GM18517 (cell line): ENCODE data around the gene VAV1.

Source experiments
- ATAC-seq: cut with Tn5 transposase; IDR thresholded peaks from one replicate; pipeline ENCODE4 v1.9.1; 2021; ENCODE audit warnings: mild to moderate bottlenecking, moderate library complexity; ENCODE audit not compliant: unreplicated experiment

VAV1 gene

DNA sequence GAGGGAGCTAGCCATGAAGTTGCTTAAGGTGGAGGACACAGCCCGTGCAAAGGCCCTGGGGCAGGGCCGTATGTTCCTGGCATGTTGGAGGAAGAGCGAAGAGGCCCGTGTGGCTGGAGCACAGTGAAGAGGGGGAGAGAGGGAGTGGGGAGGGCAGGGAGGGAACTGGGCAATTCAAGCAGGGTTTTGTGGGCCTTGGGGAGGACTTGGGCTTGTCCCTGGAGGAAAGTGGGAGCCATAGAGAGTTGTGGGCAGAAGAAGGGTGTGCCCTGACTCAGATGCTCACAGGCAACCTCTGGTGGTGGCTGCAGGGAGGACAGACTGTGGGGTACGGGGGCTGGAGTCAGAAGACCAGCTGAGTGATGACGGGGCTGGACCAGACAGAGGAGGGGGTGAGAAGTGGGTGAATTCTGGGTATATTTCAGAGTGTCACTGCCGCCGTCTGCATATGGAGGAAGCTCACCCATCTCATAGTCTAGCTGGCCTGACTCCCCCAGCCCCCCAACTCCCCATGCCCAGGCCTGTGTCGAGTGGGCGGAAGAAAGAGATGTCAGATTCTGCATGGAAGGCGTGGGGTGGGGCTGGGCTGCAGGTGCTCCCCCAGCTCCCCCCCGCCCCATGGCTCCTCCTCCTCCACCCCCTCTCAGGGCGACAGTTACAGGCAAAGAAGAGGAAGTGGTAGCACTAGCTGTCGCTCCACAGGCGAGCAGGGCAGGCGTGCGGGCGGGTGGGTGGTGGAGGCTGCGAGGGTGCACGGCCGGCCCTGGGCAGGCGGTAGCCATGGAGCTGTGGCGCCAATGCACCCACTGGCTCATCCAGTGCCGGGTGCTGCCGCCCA, at the start of gene VAV1:
Gene VAV1 (plus strand): TSS at position 681 of the 838 bp plus-strand sequence. CDS start 100 bp downstream, at position 781.
- ATAC-seq: no peak

- ATAC-seq: no peak
These were observed 49.3 kb upstream of the VAV1 start for GRCh38 chr19:6723108-6723618.

DNA sequence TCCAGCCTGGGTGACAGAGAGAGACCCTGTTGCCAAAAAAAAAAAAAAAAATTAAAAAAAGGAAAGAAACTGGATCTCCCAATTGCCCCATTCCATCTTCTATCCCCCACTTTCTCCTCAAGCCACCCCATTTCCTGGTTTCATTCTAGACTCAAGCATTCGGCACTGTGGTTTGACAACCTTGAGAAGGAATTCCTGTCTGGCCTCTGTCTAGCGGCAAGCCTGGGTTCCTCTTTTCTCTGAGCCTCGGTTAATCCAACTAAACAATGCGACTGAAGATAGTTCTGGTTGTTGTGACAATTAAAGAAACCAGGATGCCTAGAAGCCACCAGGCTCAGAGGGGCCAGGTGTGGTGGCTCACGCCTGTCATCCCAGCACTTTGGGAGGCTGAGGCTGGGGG, 48.8 kb upstream of the VAV1 start:
- ATAC-seq: no peak

DNA sequence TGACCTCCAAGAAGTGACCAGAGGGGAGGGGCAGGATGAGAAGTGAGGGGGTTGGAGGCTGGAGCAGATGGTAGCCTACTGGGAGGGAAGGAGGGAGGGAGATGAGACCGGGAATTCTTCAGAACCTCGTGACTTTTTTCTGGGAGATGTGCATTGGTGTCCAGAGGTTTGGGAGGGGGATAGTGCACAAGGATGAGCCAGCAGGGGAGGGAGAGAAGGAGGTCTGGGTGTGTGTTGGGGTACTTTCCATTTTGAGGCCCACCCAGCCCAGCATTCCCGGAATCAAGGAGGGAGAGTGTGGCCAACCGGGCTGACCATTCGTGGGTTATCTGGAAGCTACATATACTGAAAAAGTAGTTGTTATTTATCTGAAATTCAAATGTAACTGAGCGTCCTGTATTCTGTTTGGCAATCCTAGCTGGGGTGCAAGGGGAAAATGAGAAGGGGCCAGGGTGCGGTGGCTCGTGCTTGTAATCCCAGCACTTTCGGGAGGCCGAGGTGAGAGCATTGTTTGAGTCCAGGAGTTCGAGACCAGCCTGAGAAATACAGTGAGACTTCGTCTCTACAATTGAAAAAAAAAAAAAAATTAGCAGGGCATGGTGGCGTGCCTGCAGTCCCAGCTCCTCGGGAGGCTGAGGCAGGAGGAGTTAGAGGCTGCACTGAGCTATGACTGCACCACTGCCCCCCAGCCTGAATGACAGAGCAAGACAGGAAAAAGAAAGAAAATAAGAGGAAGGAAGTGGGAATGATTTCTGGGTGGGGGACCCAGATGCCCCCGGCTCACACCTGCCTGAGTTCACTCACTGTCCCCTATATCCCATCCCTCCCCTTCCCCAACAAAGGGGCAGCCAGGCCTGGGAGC, 47.6 kb upstream of the VAV1 start:
- no peak for ATAC-seq

- ATAC-seq: no peak
These were observed 46.8 kb upstream of the VAV1 start for GRCh38 chr19:6725513-6726231.

DNA sequence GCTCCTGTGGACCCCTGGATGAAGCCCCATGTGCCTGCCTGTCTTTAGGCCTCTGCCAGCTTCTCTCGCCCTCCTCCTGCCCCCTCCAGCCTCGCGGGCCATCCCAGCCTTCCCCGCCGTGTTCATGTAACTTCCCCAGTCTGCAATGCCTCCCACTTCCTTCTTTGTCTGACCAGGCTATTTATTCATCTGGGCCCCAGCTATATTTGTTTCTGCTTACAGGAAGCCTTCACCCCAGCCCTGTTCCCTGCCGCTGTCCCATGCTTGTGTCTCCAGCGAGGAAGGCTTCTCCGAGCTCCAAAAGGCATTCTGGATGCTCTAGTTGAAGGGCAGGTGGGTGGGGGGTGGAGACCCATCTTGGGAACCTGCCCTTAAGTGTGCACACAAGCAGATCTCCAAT, 44.2 kb upstream of the VAV1 start:
- ATAC-seq: no peak

GRCh38 chr19:6729573-6730152, 42.8 kb upstream of the VAV1 start:
- ATAC-seq: no peak

- no peak for ATAC-seq
These were observed 42.2 kb upstream of the VAV1 start for GRCh38 chr19:6730153-6730804.

DNA sequence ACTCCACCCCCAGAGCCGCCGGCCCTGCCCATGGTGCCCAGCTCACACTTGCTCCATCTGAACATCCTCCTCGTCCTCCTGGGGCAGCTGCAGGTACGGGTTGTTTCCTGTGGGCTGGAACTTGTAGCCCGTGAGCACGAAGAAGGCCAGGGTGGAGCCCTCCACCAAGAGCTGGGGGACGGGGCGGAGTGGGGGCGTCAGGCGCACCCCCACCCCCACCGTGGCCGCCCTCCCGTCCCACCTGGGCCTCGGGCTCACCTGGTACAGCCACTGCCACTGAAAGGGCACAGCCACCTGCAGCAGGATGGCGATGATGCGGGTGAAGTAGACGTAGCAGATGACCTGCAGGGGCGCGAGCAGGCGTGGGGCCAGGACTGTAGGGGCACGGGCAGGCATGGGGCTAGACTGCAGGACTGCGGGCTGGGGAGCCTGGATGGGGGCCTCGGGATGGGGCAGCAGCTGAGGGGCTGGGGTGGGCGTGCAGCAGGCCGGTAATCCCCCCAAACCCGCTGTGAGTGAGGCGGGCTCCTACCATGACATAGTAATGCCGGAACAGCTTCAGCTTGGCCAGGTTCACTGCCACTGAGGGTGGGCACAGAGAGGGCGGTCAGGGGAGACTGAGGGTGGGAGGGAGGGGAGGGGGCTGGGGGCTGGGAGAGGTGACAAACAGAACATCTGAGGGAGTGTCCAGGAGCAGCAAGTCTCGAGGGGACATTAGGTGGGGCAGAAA, 41.4 kb upstream of the VAV1 start:
- ATAC-seq: no peak

DNA sequence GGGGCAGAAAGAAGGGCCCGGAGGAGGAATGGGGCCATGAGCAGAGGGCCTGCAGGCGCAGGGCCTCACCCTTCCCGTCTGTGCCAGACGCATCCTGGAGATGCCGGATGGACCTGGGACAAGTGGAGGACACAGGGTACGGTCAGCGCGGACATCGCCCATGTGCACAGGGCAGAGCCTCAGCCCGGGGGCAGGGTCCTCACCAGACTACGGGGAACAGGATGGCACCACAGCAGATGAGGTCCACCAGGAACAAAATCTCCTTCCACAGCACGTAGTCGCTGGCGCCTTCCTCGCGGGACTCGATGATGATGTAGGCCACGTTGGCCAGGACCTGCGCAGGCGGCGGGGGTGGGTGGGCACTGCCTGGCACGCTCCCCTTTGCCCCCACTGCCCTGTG, 40.7 kb upstream of the VAV1 start:
- ATAC-seq: no peak

DNA sequence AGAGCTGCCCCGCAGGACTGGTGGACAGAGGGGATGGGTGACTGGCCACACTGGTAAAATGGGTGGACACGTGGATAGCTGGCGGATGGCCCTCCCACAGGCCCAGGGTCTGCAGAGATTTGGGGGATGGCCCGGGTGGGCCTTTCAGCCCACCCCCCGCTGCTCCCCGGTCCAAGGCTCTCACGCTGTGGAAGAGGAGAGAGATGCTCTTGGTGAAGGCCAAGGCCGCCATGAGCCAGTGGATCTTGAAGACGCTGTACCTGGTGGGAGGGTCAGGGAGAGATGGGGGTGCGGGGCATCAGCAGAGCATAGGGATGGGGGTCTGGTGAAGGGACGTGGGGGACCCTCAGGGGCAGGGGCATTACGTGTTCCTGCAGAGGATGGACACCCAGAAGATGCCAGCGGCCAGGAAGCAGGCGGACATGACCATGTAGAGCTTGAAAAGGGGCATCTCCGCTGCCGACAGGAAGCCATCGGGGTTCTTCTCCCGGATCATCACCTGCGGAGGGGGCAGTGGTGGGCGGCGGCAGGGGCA, 39.6 kb upstream of the VAV1 start:
- no peak for ATAC-seq

DNA sequence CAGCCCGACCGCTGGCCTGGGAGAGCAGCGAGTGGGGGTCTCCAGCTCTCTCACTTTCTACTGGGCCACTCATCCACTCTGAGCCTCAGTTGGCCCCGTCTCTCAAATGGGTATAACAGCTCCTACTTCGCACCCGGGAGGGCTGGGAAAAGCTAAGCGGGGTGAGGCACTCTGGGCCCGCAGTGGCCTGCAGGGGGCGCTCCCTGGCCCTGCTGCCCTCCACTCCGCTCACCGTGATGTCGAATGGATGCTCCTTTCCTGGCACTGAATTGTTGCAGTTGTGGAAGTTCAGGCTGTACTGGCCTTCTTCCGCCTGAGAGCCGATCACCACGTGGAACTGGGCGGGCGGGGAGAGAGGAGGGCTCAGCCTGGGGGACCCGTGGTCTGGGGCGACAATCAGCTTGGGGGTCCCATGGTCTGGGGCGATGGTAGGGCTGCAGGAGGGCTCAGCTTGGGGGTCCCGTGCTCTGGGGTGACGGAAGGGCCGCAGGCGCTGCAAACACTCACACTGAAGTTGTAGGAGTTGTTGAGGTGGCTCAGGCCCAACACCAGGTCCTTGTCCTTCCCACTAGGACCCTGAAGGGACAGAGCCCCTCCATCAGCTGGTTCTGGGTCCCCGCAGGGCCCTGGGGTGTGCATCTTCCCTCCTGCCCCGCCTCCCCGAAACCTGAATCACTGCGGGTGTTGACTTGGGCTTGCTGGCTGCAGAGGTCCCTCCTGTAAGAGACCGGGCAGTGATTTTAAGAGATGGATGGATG, 39.0 kb upstream of the VAV1 start:
- no peak for ATAC-seq

DNA sequence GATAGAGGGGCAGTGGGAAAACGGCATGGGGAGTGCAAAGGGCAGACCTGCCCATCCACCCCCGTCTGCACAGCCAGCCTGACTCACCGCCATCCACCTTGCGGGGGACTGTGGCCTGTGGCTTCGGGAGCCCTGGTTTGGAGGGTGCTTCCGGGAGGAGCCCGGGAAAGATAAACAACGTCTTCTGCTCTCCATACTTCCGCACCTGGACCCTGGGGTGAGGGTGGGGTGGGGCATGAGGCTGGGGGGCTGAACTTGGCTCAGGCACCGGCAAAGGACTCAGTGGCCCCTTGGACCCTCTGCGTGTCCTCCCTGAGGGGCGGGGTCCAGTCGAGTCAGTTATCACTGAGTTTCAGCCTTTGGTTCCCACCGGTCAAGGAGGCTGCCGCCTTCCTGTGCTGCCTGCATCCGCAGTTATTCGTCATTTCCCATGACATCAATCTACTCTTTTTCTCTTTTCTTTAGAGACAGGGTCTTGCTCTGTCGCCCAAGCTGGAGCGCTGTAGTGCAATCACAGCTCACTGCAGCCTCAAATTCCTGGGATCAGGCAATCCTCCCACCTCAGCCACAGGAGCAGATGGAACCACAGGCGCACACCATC, 38.3 kb upstream of the VAV1 start:
- ATAC-seq: no peak

- ATAC-seq: no peak
These were observed 37.2 kb upstream of the VAV1 start for GRCh38 chr19:6735181-6735911.

DNA sequence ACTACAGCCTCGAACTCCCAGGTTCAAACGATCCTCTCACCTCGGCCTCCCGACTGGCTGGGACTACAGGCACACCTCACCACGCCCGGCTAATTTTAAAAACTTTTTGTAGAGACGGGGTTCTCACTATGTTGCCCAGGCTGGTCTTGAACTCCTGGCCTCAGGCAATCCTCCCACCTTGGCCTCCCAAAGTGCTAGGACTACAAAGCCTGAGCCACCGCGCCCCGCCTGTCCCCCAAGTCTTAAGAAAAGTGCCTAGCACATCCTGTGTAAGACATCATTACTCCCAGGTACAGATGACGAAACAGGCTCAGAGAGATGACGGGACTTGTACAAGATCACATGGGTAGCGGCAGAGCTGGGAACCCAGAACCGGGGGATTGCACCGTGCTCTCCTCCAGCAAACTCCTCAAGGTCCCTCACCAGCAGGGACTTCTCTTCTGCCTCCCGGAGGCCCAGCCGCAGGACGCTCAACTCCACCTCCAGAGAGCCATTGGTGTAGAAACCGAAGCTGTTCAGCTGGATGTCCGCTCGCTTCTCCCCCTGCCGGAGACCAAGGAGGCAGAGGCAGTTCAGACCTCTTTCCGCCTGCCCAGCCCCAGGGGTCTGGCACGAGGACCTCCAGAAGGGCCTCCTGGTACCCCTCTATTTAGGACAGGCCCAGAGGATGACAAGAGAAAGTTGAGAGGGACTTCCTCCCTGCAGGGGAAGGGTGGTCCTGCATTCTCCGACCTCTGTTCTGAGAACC, 36.2 kb upstream of the VAV1 start:
- ATAC-seq: no peak

DNA sequence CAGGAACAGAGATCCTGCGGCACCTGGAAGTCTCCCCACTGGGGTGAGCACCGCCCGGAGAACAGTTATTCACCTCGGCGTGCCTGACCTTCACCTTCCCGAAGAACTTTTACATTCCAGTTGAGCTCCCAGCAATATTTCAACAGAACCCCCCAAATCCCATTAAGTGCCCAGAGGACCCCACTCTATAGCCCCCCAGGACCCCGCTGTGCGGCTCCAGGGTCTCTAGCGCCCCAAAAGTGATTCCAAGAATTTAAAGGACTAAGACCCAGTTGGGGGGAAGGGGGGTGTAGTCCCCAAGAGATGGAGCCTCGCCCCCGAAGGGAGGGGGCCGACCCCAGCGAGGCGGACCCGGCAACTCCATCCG, 35.6 kb upstream of the VAV1 start:
- no peak for ATAC-seq
